HG03139 (cell line): ENCODE data around the gene FOXL3.

Experiments
- ATAC-seq: cut with Tn5 transposase; IDR thresholded peaks from one replicate; pipeline ENCODE4 v1.9.1; 2021; ENCODE audit not compliant: unreplicated experiment

The FOXL3 gene

GRCh38 chr7:265998-266850 is 23.7 kb upstream of the FOXL3 start:
- no peak for ATAC-seq

- no peak for ATAC-seq
Measured at GRCh38 chr7:266851-267840, 22.8 kb upstream of the FOXL3 start.

- ATAC-seq = no peak
Measured at GRCh38 chr7:268991-269390, 21.0 kb upstream of the FOXL3 start.

GRCh38 chr7:269721-270120 is 20.2 kb upstream of the FOXL3 start:
- no peak for ATAC-seq

GRCh38 chr7:270351-270983 is 19.5 kb upstream of the FOXL3 start:
- ATAC-seq = no peak

- ATAC-seq = no peak
Measured at GRCh38 chr7:271266-272107, 18.5 kb upstream of the FOXL3 start.

GRCh38 chr7:272108-272615 is 17.8 kb upstream of the FOXL3 start:
- no peak for ATAC-seq

GRCh38 chr7:272631-273030 is 17.3 kb upstream of the FOXL3 start:
- no peak for ATAC-seq

GRCh38 chr7:273327-273726 is 16.6 kb upstream of the FOXL3 start:
- ATAC-seq = no peak

GRCh38 chr7:274266-274665 is 15.7 kb upstream of the FOXL3 start:
- ATAC-seq = no peak

- no peak for ATAC-seq
Measured at GRCh38 chr7:276230-276835, 13.6 kb upstream of the FOXL3 start.

- ATAC-seq = no peak
Measured at GRCh38 chr7:277228-277627, 12.7 kb upstream of the FOXL3 start.

- ATAC-seq = no peak
Measured at GRCh38 chr7:278081-278480, 11.9 kb upstream of the FOXL3 start.

GRCh38 chr7:279821-280220 is 10.1 kb upstream of the FOXL3 start:
- ATAC-seq = no peak

- no peak for ATAC-seq
Measured at GRCh38 chr7:280461-280860, 9.5 kb upstream of the FOXL3 start.

GRCh38 chr7:281637-282036 is 8.3 kb upstream of the FOXL3 start:
- ATAC-seq = no peak

- ATAC-seq = no peak
Measured at GRCh38 chr7:282621-283020, 7.3 kb upstream of the FOXL3 start.

- ATAC-seq = no peak
Measured at GRCh38 chr7:284762-285722, 4.9 kb upstream of the FOXL3 start.

- no peak for ATAC-seq
Measured at GRCh38 chr7:285731-286130, 4.2 kb upstream of the FOXL3 start.
